ENCODE measurements around the gene AGBL5. TPM values are rescaled to one million over a fixed set of nuclear protein-coding genes. Genes with fewer than 3 reads are reported as not detected.

The AGBL5 gene
- total and polyA plus RNA-seq, 2 of the 13 experiments (the other 11 are each of a cell fraction or from before 2014, with no cell fraction given) = 55.9 to 73.3 TPM

DNA sequence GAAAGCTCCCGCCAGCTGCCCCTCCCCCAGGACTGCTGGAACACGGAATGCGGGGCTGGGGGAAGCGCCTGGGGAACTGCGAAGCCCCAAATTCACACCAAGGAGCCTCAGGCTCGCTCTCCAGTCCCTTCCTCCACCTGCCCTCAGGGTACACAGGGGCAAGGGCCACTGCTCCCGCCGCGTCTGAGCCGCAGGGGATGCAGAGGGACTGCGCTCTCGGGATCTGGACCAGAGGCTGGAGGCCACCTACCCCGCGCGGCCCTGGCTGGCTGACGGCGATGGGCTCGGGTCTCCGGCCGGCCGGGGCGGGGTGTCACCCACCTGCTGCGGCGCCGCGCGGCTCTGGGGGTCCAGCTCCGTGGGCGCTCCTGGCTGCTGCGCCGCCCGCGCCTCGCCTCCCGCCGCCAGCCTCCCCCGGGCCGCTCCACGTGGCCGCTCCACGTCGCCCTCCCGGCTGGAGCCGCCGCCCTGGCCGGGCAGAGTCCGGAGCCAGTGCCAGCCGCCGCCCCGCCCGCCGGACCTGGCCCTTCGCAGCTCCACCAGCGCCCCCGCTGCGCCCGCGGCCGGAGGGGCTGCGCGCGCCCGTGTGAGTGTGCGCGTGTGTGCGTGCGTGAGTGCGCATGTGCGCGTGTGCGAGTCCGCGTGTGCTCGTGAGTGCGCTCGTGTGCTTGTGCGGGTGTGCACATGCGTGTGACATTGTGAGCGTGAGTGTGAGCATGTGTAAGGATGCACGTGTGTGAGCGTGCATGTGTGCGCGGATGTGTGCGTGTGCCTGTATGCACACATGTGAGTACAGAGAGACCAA lies 67.3 kb downstream of the AGBL5 start, which contains the start of gene CGREF1:
CGREF1 (minus strand) TSS at position 604 of the 805 bp plus-strand sequence. CDS start 14,762 bp downstream, outside the sequence.
- no peak within 1 kb of the TSS for H2AFZ ChIP-seq (ENCODE audit: low read length)
- H3K79me2 ChIP-seq (ENCODE audit: insufficient read depth, low read length) = no peaks in the 10 kb centered on the region
- peaks cover 64% of the 10 kb centered on the region for H3K4me1 ChIP-seq (ENCODE audit: insufficient read depth, low read length)
- H3K4me2 ChIP-seq (ENCODE audit: low read depth, low read length) = peak within 1 kb of the TSS; percentile 92
- H3K36me3 ChIP-seq (replicated peaks in 1 of 2; ENCODE audit: control insufficient read depth in 1 of 2, insufficient read depth in 2 of 2, low read length in 2 of 2) = no peaks in the 10 kb centered on the region
- FAIRE-seq (no peak), DNase-seq (ENCODE audit: low spot score) (no peak), ATAC-seq (peak; percentile 40)
- no peak within 1 kb of the TSS for H3K27ac ChIP-seq (ENCODE audit: extremely low read length, insufficient read depth, low read length)
- CTCF ChIA-PET (ENCODE audit: low intra/inter-chr PET ratio, low total read pairs) = no interaction called here
- no peaks in the 10 kb centered on the region for H3K9me3 ChIP-seq (ENCODE audit: low read length)
- peak within 1 kb of the TSS; percentile 53 to 82 (median 60) for H3K4me3 ChIP-seq (replicated peaks in 1 of 3; ENCODE audit: insufficient read depth in 1 of 3, low read depth in 2 of 3, low read length in 3 of 3)
- in situ Hi-C loops (cut with HindIII; ENCODE audit: extremely low pct_ligation_motif_present, low pct_unique_long_range_greater_than_20kb) (no loop called here), intact Hi-C loops (cut with micrococcal nuclease; ENCODE audit: unreplicated experiment) (loop anchor here (5.0 kb wide), 1 partner anchor 74 kb away; no protein-coding TSS in a partner anchor)
- H3K27me3 ChIP-seq (ENCODE audit: control insufficient read depth in 1 of 2, insufficient read depth in 2 of 2, low read length in 2 of 2) = peaks cover 2 to 40% of the 10 kb centered on the region in 2 experiments; a peak in 4 of 5 replicates
- no TSS peak for BruUV-seq (replicated peaks)
- no peaks in the 10 kb centered on the region for H4K20me1 ChIP-seq (ENCODE audit: insufficient read depth, low read length)
- peak within 1 kb of the TSS; percentile 70 for H3K9ac ChIP-seq (ENCODE audit: insufficient read depth, low read depth, low read length)
- 44% methylated on average over 40 of the region's 84 CpGs for WGBS (ENCODE audit: low lambda C conversion rate)
- POLR2A ChIA-PET = interaction anchor here (0.7 to 1.7 kb wide), 6 partner anchors 11 to 93 kb away, joined by 3 to 11 read pairs (median 4); partner anchors contain the start of genes ATRAID, PREB and SLC5A6
- no peak for TF ChIP-seq ZNF615 (CRISPR knock-in tag; IDR thresholded peaks at IDR 0.05; ENCODE audit: borderline replicate concordance)
- TF ChIP-seq, protein P1, sequence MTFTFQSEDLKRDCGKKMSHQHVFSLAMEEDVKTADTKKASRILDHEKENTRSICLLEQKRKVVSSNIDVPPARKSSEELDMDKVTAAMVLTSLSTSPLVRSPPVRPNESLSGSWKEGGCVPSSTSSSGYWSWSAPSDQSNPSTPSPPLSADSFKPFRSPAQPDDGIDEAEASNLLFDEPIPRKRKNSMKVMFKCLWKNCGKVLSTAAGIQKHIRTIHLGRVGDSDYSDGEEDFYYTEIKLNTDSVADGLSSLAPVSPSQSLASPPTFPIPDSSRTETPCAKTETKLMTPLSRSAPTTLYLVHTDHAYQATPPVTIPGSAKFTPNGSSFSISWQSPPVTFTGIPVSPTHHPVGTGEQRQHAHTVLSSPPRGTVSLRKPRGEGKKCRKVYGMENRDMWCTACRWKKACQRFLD (CRISPR knock-in tag; IDR thresholded peaks at IDR 0.05; ENCODE audit: borderline replicate concordance) = no peak
- TF ChIP-seq ZNF83 (CRISPR knock-in tag; IDR thresholded peaks at IDR 0.05; ENCODE audit: borderline replicate concordance) = peak; percentile 82; the same call in 1 of the 2 replicates
- TF ChIP-seq, protein P2, sequence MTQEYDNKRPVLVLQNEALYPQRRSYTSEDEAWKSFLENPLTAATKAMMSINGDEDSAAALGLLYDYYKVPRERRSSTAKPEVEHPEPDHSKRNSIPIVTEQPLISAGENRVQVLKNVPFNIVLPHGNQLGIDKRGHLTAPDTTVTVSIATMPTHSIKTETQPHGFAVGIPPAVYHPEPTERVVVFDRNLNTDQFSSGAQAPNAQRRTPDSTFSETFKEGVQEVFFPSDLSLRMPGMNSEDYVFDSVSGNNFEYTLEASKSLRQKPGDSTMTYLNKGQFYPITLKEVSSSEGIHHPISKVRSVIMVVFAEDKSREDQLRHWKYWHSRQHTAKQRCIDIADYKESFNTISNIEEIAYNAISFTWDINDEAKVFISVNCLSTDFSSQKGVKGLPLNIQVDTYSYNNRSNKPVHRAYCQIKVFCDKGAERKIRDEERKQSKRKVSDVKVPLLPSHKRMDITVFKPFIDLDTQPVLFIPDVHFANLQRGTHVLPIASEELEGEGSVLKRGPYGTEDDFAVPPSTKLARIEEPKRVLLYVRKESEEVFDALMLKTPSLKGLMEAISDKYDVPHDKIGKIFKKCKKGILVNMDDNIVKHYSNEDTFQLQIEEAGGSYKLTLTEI (CRISPR knock-in tag; conservative IDR thresholded peaks at IDR 0.05) = no peak
- TF ChIP-seq, protein P3, sequence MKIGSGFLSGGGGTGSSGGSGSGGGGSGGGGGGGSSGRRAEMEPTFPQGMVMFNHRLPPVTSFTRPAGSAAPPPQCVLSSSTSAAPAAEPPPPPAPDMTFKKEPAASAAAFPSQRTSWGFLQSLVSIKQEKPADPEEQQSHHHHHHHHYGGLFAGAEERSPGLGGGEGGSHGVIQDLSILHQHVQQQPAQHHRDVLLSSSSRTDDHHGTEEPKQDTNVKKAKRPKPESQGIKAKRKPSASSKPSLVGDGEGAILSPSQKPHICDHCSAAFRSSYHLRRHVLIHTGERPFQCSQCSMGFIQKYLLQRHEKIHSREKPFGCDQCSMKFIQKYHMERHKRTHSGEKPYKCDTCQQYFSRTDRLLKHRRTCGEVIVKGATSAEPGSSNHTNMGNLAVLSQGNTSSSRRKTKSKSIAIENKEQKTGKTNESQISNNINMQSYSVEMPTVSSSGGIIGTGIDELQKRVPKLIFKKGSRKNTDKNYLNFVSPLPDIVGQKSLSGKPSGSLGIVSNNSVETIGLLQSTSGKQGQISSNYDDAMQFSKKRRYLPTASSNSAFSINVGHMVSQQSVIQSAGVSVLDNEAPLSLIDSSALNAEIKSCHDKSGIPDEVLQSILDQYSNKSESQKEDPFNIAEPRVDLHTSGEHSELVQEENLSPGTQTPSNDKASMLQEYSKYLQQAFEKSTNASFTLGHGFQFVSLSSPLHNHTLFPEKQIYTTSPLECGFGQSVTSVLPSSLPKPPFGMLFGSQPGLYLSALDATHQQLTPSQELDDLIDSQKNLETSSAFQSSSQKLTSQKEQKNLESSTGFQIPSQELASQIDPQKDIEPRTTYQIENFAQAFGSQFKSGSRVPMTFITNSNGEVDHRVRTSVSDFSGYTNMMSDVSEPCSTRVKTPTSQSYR (CRISPR knock-in tag; IDR thresholded peaks at IDR 0.05; ENCODE audit: borderline replicate concordance) = peak; percentile 58
- TF ChIP-seq, protein P4, sequence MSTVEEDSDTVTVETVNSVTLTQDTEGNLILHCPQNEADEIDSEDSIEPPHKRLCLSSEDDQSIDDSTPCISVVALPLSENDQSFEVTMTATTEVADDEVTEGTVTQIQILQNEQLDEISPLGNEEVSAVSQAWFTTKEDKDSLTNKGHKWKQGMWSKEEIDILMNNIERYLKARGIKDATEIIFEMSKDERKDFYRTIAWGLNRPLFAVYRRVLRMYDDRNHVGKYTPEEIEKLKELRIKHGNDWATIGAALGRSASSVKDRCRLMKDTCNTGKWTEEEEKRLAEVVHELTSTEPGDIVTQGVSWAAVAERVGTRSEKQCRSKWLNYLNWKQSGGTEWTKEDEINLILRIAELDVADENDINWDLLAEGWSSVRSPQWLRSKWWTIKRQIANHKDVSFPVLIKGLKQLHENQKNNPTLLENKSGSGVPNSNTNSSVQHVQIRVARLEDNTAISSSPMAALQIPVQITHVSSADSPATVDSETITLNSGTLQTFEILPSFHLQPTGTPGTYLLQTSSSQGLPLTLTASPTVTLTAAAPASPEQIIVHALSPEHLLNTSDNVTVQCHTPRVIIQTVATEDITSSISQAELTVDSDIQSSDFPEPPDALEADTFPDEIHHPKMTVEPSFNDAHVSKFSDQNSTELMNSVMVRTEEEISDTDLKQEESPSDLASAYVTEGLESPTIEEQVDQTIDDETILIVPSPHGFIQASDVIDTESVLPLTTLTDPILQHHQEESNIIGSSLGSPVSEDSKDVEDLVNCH (CRISPR knock-in tag; IDR thresholded peaks at IDR 0.05) = no peak
- TF ChIP-seq, protein P5, sequence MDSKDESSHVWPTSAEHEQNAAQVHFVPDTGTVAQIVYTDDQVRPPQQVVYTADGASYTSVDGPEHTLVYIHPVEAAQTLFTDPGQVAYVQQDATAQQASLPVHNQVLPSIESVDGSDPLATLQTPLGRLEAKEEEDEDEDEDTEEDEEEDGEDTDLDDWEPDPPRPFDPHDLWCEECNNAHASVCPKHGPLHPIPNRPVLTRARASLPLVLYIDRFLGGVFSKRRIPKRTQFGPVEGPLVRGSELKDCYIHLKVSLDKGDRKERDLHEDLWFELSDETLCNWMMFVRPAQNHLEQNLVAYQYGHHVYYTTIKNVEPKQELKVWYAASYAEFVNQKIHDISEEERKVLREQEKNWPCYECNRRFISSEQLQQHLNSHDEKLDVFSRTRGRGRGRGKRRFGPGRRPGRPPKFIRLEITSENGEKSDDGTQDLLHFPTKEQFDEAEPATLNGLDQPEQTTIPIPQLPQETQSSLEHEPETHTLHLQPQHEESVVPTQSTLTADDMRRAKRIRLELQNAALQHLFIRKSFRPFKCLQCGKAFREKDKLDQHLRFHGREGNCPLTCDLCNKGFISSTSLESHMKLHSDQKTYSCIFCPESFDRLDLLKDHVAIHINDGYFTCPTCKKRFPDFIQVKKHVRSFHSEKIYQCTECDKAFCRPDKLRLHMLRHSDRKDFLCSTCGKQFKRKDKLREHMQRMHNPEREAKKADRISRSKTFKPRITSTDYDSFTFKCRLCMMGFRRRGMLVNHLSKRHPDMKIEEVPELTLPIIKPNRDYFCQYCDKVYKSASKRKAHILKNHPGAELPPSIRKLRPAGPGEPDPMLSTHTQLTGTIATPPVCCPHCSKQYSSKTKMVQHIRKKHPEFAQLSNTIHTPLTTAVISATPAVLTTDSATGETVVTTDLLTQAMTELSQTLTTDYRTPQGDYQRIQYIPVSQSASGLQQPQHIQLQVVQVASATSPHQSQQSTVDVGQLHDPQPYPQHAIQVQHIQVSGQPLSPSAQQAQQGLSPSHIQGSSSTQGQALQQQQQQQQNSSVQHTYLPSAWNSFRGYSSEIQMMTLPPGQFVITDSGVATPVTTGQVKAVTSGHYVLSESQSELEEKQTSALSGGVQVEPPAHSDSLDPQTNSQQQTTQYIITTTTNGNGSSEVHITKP (CRISPR knock-in tag; IDR thresholded peaks at IDR 0.05; ENCODE audit: low read depth) = no peak

Data from HepG2 (cell line).